HuH-7.5 (cell line): Measurements from ENCODE around the gene FOXA3.

ENCODE experiments used
- DNase-seq: peaks from one replicate; pipeline ENCODE4 v3.0.0; 2011; ENCODE audit warnings: low spot score

FOXA3 gene

GRCh38 chr19:45874620-45874966, 10.5 kb downstream of the FOXA3 start:
- DNase-seq = no peak

DNA sequence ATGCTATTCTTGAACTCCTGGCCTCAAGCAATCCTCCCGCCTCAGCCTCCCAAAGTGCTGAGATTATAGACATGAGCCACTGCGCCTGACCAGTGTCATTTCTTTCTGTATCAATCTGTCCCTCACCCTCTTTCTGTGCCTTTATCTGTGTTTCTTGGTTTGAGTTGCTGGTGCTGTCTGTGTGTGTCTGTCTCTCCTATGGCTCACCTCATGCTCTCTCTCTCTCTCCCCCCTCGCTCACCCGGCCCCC, 12.0 kb downstream of the FOXA3 start:
- DNase-seq = no peak

DNA sequence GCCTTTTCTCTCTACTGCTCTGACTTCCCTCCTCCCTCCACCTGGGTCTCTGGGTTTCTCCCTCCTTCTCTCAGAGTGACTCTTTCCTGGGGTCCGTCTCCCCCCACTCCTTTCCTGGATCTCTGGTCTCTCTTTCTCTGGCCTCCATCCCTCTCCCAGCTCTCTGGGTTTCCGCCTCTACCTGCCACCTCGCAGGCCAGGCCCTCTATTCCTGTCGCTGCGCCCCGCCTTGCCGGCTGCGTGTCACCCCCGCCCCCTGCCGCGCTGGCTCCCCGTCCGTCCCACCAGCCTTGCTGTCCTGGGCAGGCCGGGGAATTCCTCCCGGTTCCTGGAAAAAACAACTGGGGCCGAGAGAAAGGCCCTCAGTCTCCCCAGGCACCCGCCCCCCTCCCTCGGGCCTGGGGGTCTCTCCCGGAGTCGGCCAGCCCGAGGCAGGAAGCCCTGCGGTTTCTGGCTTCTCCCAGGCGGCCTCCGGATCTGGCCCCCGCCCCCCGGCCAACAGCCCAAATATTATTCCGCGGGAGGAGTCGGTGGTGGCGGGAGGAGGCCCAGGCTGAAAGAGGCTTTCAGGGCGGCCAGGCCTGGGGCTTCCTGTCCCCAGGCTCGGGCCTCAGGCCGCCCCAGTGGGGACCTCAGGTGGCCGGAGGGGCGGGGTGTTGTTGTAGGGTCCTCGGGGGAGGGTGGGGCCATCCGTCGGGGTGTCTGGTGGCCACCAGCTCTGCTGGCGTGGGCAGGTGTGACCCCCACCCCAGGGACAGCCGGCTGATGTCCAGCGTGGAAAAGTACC, 12.5 kb downstream of the FOXA3 start:
- DNase-seq = peak; percentile 73

DNA sequence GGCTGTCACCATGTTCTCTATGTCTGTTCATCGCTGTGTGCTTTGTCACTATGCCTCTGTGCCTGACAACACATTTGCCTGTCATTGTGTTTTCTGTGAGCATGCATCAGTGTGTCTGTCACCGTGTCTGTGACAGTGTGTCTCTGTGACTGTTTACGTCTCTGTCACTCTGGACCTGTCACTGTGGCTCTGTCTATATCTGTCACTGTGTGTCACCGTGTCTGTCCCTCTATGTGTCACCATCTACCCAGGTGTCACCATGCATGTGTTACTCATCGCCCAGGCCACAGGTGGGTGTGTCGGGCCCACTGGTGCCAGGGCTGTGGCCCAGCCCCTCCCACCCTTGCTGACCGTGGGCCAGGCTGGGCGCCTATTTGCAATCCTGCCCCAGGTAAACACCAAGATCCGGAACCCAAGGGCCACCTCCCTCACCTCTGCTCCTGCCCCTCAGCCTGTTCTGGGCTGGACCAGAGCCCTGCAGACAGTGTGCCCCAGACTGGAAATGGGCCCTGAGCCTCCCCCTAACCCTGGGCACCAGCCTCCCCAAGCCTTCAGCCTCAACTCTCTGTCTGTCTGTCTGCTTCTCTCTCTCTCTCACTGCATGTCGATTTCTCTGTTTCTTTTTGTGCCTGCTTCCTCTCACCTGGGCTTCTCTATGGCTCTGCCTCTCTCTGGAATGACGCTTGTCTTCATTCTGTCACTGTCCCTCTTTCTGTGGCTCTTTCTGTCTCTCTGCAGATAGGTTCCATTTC, 14.1 kb downstream of the FOXA3 start:
- no peak for DNase-seq

GRCh38 chr19:45879055-45879454, 14.9 kb downstream of the FOXA3 start:
- DNase-seq = no peak

GRCh38 chr19:45879971-45880370, 15.8 kb downstream of the FOXA3 start:
- DNase-seq = no peak

GRCh38 chr19:45881082-45881908, 17.2 kb downstream of the FOXA3 start:
- no peak for DNase-seq

GRCh38 chr19:45881909-45882528, 17.9 kb downstream of the FOXA3 start:
- DNase-seq = peak; percentile 93

DNA sequence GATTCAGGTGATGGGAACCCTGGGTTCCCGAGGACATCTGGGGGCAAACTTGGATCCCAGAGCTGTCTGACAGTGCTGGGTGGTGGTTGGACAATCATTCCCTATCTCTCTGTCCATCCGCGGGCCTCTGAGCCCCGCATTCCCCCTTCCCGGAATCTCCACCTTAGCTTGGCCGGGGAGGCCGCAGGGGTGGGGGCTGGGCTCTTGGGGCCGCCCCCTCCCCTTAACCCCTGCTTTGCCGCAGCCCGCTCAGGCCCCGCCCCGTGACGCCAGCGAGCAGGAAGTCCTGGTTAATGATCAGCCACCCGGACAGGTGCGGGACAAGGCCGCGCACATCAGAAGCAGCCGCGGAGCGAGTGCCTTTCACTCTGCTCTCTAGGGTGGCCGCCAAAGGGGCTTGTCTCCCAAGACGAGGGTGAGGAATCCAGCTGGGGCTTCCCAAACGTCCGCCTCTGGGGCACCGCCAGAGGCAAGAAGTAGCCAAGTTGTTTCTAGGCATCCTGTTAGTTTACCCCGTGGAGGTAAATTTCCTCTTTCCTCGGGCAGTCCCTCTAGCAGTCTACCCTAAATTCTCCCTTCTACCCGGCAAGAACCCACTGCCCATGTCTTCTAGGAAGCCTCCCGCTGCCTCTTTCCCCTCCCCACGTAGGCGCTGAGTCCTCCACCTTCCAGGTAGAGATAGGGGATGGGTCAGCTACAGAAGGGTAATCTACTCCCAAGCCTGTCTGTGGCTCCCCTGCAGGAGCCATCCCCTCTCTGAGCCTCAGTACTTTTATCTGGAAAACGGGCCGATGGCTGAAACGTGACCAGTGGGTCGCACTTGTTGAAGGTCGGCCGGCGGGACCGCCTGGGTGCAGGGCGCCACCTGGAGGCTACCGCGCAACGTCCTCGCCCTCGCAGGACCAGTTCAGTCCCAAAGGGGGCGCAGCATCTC, 18.8 kb downstream of the FOXA3 start:
- DNase-seq = peak; percentile 95

DNA sequence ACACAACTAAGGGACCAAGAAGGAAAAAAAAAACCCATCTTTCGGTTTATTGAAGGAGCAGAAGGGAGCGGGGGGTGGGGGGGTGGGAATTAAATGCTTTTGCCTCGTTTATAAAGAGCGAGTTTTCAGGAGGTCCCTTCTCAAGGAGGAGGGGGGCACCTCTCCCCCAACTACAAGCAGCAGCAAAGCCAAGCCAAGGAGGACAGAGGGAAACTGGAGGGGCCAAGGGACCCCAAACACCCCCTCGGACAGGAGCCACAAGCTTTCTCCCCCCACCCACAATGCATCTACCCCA, 19.4 kb downstream of the FOXA3 start:
- no peak for DNase-seq

DNA sequence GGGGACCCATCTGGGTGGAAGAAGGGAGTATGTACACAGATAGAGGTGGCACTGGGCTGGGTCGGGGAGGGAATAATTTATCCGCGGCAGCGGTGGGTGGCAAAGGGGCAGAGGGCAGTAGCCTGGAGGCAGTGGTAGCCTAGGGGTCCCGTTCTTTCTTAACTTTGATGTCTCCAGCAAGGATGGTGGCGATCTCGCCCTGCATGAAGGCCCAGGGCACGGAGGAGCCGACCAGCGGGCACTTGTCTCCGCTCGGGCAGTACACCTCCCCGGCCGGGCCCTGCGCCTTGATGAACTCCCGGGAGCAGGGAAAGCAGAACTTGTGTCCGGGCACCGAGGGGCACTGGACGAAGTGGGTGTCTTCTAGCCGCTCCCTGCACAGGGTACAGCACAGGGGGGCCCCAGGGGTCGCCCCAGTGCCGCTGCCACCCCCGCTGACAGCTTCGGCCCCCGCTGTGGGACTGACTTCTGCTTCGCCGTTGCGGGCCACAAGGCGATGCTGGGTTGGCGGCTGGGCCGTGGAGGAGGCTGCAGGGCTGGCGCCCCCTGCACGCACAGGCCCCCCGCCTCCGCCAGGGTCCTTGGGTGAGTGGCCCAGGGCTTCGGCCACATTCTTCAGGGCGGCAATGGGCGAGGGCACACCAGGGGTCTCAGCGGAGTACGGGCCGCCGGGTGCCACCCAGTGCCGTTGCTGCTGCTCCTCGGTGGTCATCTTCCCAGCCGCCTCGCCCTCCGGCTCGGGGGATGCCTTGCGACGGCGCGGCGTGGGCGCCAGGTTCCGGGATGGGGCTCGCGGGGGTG, 20.0 kb downstream of the FOXA3 start:
- DNase-seq = no peak

DNA sequence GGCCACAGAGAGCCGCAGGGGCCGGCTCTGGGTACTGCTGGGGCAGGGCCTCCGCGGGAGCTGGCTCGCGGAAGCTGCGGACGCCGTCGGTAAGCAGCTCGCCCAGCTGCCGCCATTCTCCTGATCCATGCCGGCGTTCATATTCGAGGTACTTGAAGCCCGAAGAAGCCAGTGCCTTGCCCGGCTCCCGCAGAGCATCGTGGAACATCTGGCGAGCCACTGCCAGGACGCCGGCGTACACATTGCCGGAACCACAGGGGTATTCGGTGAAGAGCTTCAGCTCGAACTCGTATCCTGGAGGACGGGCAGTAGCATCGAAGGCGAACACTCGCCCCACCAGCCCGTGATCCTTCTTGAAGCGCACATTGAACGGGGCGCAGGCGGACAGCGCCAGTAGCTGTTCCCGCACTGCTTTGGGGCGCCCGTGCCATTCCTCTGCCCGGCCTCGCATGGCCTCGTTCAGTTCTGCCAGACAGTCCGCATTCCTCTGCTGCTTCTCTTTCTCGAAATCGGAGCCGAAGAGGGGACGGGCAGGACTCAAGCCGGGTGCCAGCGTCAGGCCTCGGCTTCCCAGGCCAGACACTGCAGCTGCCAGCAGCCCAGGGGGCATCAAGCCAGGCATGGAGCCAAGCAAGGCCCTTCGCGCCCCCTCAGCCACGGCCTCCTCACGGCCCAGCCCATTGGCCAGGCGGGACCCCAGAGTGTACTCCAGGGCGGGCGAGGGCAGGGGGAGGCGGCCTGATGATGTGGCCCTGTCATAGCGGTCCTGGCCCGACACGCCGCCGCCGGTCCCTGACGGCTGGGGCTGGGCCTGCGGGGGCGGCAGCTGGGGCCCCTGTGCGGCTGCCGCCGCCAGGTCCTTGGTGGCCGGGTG, 20.8 kb downstream of the FOXA3 start:
- no peak for DNase-seq

DNA sequence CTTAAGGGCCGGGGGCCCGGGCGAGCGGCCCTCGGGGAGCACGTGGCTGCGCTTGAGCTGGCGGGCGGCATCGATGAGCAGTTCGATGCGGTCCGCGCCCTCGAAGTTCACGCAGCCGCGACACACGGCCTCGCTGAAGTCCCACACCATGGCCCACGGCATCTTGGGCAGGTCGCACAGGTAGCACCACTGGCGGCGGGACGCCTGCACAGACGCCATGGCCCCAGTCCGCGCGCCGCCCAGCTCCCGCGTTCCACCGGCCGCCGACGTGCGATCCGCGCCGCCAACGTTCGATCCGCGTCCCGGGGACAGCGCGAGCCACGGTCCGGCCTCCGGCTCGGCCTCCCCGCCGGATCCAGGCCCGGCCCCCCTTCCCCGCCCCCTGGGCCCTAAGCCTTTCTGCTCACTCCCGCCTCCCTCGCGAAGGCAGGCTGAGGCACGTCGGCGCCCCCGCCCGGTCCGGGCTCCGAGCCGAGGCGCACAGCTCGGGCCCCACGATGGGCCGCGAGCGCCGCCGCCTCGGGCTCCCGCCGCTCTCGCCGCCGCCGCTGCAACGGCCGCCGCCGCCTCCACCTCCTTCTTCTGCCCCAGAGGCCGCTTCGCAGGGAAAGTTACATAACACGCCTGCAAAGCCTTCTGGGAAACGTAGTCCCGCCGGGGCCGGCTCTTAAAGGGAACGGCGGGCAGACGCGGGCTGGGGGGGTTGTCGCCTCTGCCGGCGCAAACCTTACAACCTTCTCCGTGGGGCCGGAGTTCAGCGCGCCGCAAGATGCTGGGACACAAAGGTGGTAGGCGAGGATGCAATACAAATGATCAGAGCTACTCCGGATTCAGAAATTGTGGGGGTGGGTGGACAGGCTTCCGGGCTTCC, 21.7 kb downstream of the FOXA3 start, which contains the start of gene IRF2BP1:
IRF2BP1 (minus strand) TSS at position 586 of the 871 bp plus-strand sequence; CDS start at position 219, 367 bp downstream.
- DNase-seq = peak; percentile 93

DNA sequence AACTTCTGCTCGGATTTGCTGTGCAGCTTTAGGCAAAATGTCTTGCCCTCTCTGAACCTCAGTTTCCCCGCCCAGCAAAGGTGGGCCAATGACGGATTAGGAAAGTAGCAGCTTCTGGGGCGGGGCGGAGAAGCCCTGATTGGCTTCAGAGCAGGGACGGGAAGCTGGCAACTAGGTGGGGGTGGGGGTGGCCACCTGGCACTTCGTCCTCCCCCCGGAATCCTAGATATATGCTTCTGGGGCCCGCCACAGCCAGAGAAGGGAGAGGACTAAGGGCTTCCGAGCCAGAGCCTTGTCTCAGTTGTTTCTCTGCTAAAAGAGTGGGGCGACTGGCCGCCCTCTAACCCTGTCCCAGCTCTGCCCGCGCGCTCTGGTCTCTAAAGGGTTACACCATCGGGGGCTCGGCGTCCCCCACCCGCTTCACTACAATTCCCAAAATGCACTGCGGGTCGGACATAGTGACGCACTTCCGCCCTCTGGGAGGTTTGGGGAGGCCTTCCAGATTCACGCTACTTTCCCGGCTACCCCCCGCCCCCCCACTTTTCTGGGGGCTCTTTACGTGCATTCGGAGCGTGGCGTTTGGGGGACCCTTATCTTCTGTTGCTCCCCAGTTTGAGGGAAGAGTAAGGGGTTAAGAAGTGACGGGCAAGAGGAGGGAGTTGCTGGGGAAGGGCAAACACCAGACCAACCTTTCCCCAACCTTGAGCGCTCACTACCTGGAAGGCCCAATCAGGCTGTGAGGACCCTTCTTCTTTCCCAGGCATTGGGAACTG, 22.5 kb downstream of the FOXA3 start:
- peak; percentile 96 for DNase-seq

GRCh38 chr19:45887200-45887710, 23.1 kb downstream of the FOXA3 start:
- no peak for DNase-seq

DNA sequence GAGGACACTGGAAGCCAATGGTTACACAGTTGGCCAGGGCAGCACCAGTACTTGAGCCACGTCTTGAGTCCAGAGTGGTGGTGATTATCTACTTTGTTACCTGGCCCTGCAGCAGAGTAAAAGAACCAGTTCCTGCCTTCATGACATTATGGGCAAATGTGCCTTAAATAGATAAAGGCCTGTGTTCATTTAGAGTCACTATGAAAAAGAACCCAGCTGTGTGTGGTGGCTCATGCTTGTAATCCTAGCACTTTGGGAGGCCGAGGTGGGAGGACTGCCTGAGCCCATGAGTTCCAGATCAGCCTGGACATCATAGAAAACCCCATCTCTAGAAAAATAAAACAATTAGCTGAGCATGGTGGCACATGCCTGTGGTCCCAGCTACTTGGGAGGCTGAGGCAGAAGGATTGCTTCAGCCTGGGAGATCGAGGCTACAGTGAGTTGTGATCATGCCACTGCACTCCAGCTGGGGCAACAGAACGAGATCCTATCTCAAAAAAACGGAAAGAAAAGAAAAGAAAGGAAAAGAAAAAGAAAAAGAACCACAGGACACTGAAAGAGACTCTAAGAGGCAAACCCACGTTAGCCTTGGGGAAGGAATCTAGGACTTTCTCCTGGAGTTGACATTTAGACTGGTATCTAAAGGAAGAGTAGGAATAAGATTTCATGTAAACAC, 25.2 kb downstream of the FOXA3 start:
- no peak for DNase-seq

- no peak for DNase-seq
These were observed 26.8 kb downstream of the FOXA3 start for GRCh38 chr19:45890877-45891276.
